BJ (cell line): ENCODE data around the gene TMEM184A. TPM values are rescaled to one million over a fixed set of nuclear protein-coding genes. Genes with fewer than 3 reads are reported as not detected.

ENCODE experiments used
- CTCF ChIA-PET: fragments of 350-600 bp; formaldehyde crosslinking; extraction: SDS; loops from one replicate; lab custom pipeline; 2021; ENCODE audit warnings: antibody characterized with exemption, inconsistent platforms; lab: Yijun Ruan, JAX
- POLR2A ChIA-PET: fragments of 300-600 bp; sonication (Branson Sonifier 250); formaldehyde crosslinking; extraction: SDS; loops from one replicate; lab custom pipeline; 2021; ENCODE audit warnings: antibody characterized with exemption; lab: Charles Lee
- DNase-seq: peaks from one replicate; pipeline ENCODE4 v3.0.0-alpha.2; 2011; ENCODE audit warnings: low read depth
- H3K27me3 ChIP-seq: 2 replicates; pipeline ENCODE4 v1.6.0; 2011; ENCODE audit warnings: low read length; ENCODE audit not compliant: control insufficient read depth, insufficient read depth
- H3K36me3 ChIP-seq: 2 replicates; pipeline ENCODE4 v1.5.1; 2011; ENCODE audit warnings: low read length; ENCODE audit not compliant: control insufficient read depth, insufficient read depth
- H3K4me3 ChIP-seq: 2 replicates; pipeline ENCODE4 v1.5.1; 2011; ENCODE audit warnings: low read depth, mild to moderate bottlenecking, control low read depth, low read length
- CTCF ChIP-seq: IDR thresholded peaks from 2 replicates; pipeline ENCODE4 v1.5.1; 2011; ENCODE audit warnings: low read depth, mild to moderate bottlenecking, control low read depth, inconsistent platforms, low read length, moderate library complexity; ENCODE audit not compliant: insufficient read depth
- polyA plus RNA-seq: library from polyadenylated mRNA; depleted of rRNA; stranded (reverse); fragments of >200 nt; gene quantifications from 2 replicates; pipeline ENCODE4 v1.2.3, GENCODE V29; 2011

TMEM184A gene
- polyA plus RNA-seq, 1 experiment = 1.3 TPM

DNA sequence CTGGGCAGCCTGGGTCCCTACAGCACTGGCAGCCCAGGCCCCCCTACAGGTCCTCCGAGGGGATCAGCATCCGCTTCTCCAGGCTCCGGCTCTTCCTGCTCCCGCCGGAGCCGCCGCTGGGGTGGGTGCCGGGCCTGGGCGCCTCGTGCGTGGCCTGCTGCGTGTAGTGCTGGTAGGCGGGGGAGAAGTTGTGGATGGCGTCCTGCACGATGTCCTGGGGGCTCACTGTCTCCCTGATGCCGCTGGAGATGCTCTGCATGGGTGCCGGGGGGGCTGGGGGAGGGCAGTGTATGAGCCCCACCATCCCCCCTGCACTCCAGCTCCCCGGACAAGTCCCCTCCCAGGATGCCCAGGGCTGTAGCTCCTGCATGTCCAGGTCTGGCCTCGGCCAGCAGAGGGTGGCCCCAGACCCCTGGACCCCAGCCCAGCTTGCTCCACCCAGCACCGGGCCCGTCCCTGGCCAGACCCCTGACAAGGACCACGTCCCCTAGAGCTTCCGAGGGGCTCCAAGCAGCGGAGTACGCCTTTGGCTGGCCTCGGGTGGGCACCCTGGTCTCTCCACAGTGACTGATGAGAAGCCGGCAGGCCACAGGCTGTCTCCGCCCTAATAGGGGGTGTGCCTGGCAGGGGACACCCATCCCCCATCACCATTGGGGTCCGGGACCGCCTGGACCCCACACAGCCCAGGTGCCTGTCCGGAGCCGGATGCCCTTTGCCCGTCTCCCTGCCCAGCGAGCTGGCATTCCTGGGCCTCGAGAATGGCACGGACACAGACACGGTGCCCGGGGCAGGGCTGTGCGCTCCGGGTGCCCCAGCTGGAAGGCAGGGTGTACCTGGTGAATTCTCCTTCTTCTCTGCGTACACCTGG is 8.9 kb downstream of the TMEM184A start:
- CTCF ChIA-PET = no interaction called here

DNA sequence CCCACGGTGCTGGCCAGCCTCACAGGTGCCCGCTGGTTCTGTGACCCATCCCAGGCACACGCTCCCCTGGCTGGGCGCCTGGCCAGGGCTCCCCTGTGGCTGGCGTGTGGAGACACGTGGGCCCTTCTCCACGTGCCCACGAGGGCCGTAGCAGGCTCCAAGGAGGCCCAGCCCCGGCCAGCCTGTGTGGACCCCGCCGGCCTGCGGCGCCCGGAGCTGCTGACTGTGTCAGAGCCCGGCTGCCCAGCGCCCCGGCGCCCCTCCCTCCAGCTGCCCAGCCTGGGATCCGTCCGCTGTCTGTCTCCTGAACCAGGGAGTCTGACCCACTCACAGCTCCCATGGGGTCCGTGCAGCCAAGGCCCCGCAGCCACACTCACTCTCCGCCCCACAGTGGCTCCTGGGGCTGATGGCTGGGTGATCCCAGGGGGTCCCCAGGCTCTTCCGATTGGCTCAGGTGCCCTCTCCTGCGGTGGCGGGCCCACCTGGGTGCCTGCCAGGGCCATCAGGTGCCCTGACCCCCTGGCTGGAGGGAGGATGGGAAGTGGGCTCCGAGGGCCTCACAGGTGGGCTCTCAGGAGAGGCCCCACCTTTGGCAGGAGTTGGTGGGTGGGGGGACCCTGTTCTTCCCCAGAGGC is 9.6 kb downstream of the TMEM184A start:
- H3K4me3 ChIP-seq = no peak overlapping the region
- no peak for TF ChIP-seq CTCF
- DNase-seq = no peak
- peaks cover 8% of the 10 kb centered on the region for H3K36me3 ChIP-seq
- H3K27me3 ChIP-seq = no peaks in the 10 kb centered on the region
- ChIA-PET CTCF (no interaction called here), POLR2A (no interaction called here)

More for the DNA sequence above, 8.9 kb downstream of the TMEM184A start:
- POLR2A ChIA-PET = no interaction called here
- H3K36me3 ChIP-seq = peaks cover 4% of the 10 kb centered on the region
- no peak for TF ChIP-seq CTCF
- H3K27me3 ChIP-seq = no peaks in the 10 kb centered on the region
- DNase-seq = no peak
- no peak overlapping the region for H3K4me3 ChIP-seq

DNA sequence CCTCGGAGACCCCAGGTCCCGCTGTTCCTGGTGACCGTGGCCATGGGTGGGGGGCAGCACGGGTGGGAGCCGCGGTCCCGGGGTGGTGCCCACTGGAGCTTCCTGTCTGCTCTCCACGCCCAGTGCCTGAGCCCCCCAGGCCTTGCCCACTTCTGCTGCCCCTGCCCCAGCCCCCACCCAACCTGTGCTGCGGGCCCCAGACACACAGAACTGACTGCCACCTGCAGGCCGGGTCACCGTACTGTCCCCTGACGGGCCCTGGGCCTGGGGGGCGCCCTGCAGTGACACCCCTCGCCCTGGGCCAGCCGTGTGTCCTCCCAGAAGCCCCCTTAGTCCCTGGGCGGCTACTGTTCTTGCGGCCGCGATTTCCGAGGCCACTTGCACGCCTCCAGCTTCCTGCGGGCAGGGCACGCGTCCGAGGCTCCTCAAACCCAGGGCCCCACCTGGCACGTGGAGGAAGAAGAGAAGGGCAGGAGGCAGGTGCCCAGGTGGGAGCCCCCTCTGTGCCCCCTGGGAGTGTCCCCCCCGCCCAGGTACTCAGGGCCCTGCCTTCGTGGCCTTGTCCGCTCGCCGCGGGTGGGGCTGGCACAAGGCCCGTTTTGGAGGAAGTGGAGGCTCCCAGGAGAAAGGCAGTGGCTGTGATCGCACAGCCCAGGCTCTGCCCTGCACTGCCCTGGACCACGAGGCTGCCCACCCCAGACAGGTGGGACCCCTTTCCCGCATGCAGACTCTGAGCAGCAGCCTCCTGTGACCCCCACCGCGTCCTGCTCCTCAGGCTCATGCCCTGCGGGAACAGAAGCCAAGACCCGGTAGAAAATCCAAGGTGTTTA is 10.4 kb downstream of the TMEM184A start:
- Histone ChIP-seq H3K36me3 (peaks cover 16% of the 10 kb centered on the region), H3K4me3 (no peak overlapping the region), H3K27me3 (no peaks in the 10 kb centered on the region)
- DNase-seq = no peak
- ChIA-PET POLR2A (no interaction called here), CTCF (no interaction called here)
- TF ChIP-seq CTCF = no peak

DNA sequence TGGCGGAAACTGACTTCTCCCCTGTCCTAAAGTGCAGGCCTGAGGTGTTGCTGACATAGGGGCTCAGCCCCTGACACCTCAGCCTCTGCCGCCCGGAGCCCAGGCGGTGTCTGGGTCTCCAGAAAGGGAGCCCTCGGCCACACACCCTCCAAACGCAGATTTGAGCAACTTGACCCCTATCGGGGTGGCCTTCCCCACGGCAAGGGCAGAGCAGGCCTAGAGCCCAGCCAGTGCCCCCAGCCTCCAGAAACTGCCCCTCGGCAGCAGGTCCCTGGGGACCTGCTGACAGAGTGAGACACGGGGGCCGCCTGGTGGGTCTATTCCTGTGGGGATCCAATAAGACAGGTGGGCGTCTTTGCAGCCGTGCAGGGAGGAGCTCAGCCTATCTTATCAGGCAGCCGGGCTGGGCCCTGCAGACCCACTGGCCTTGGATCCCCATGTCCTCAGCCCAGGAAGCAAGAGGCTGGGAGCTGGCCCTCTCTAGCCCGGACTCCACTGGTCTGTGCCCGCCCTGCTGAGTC is 11.0 kb downstream of the TMEM184A start:
- no peak for TF ChIP-seq CTCF
- no peak for DNase-seq
- H3K4me3 ChIP-seq = no peak overlapping the region
- ChIA-PET POLR2A (no interaction called here), CTCF (no interaction called here)
- H3K27me3 ChIP-seq = no peaks in the 10 kb centered on the region
- H3K36me3 ChIP-seq = peaks cover 20% of the 10 kb centered on the region
